HEK293T (cell line): ENCODE measurements around the gene KMT2B.
A peak's percentile ranks its signal among the peaks of the same experiment; 100 is the strongest.

ENCODE experiments used
- CTCF ChIA-PET: fragments of 350-600 bp; formaldehyde crosslinking; extraction: SDS; loops from one replicate; lab custom pipeline; 2021; ENCODE audit warnings: antibody characterized with exemption, inconsistent platforms; lab: Yijun Ruan, JAX
- POLR2A ChIA-PET: fragments of 350-600 bp; formaldehyde crosslinking; extraction: SDS; loops from one replicate; lab custom pipeline; 2020; ENCODE audit warnings: antibody characterized with exemption, inconsistent platforms; lab: Yijun Ruan, JAX
- DNase-seq: peaks from one replicate; pipeline ENCODE4 v3.0.0; 2012; ENCODE audit warnings: mixed read lengths; ENCODE audit errors: extremely low spot score
- ARNT ChIP-seq: fragments of 450-650 bp; IDR thresholded peaks from 2 replicates; pipeline ENCODE4 v1.6.1; 2017; ENCODE audit warnings: mild to moderate bottlenecking
- BHLHE40 ChIP-seq: fragments of 450-650 bp; IDR thresholded peaks from 2 replicates; pipeline ENCODE4 v1.6.1; 2016; ENCODE audit warnings: mild to moderate bottlenecking, moderate library complexity, borderline replicate concordance
- CTBP1 ChIP-seq: fragments of 450-650 bp; IDR thresholded peaks from 2 replicates; pipeline ENCODE4 v1.6.1; 2016; ENCODE audit warnings: borderline replicate concordance
- ELF4 ChIP-seq: fragments of 450-650 bp; IDR thresholded peaks from 2 replicates; pipeline ENCODE4 v1.6.1; 2017; ENCODE audit warnings: antibody characterized with exemption
- FOXA1 ChIP-seq: fragments of 450-650 bp; IDR thresholded peaks from 2 replicates; pipeline ENCODE4 v1.6.1; 2016; ENCODE audit warnings: mild to moderate bottlenecking
- FOXK2 ChIP-seq: fragments of 450-650 bp; IDR thresholded peaks from 2 replicates; pipeline ENCODE4 v1.6.1; 2016; ENCODE audit warnings: mild to moderate bottlenecking
- FOXM1 ChIP-seq: fragments of 450-650 bp; IDR thresholded peaks from 2 replicates; pipeline ENCODE4 v1.6.1; 2017; ENCODE audit warnings: mild to moderate bottlenecking, borderline replicate concordance
- HDGF ChIP-seq: fragments of 450-650 bp; IDR thresholded peaks from 2 replicates; pipeline ENCODE4 v1.6.1; 2017; ENCODE audit warnings: antibody characterized with exemption, borderline replicate concordance
- L3MBTL2 ChIP-seq: fragments of 450-650 bp; conservative IDR thresholded peaks from 2 replicates; pipeline ENCODE4 v1.6.1; 2016; ENCODE audit warnings: mild to moderate bottlenecking
- LEF1 ChIP-seq: fragments of 450-650 bp; IDR thresholded peaks from 2 replicates; pipeline ENCODE4 v1.6.1; 2017; ENCODE audit warnings: mild to moderate bottlenecking, borderline replicate concordance
- NFRKB ChIP-seq: fragments of 450-650 bp; IDR thresholded peaks from 2 replicates; pipeline ENCODE4 v1.6.1; 2016; ENCODE audit warnings: mild to moderate bottlenecking, moderate library complexity
- PKNOX1 ChIP-seq: fragments of 450-650 bp; IDR thresholded peaks from 2 replicates; pipeline ENCODE4 v1.6.1; 2016
- SP1 ChIP-seq: fragments of 450-650 bp; IDR thresholded peaks from 2 replicates; pipeline ENCODE4 v1.6.1; 2017
- SUZ12 ChIP-seq: fragments of 450-650 bp; IDR thresholded peaks from 2 replicates; pipeline ENCODE4 v1.6.1; 2016; ENCODE audit warnings: mild to moderate bottlenecking
- TARDBP ChIP-seq: fragments of 450-650 bp; IDR thresholded peaks from 2 replicates; pipeline ENCODE4 v1.6.1; 2016
- ZNF384 ChIP-seq: fragments of 450-650 bp; IDR thresholded peaks from 2 replicates; pipeline ENCODE4 v1.6.1; 2016

Gene KMT2B

GRCh38 chr19:35744430-35745327, 26.9 kb downstream of the KMT2B start:
- peak; percentile 84 for DNase-seq

GRCh38 chr19:35745328-35746086, 27.7 kb downstream of the KMT2B start, which contains the start of the genes PSENEN and U2AF1L4:
Gene PSENEN, plus strand, starts transcription at chr19:35745651. Its CDS starts 280 bp downstream, at chr19:35745931.
Gene U2AF1L4, minus strand, starts transcription at chr19:35745418. Its CDS starts 27 bp downstream, at chr19:35745391.
- POLR2A ChIA-PET: interaction anchor here (0.8 to 2.4 kb wide), 13 partner anchors 11 to 186 kb away, joined by 3 to 18 read pairs (median 3); partner anchors contain the start of genes HAUS5, HSPB6 and PROSER3
- CTCF ChIA-PET: interaction anchor here (0.6 to 0.7 kb wide), 2 partner anchors 51 to 186 kb away, joined by 3 read pairs; no protein-coding TSS in a partner anchor
- no peak for TF ChIP-seq FOXM1
- TF ChIP-seq BHLHE40: no peak
- TF ChIP-seq L3MBTL2: no peak
- TF ChIP-seq SP1: no peak
- TF ChIP-seq TARDBP: no peak
- no peak for TF ChIP-seq FOXK2
- no peak for TF ChIP-seq SUZ12
- no peak for TF ChIP-seq CTBP1
- no peak for TF ChIP-seq NFRKB
- TF ChIP-seq ZNF384: no peak
- no peak for TF ChIP-seq LEF1
- no peak for TF ChIP-seq ARNT
- peak; percentile 90 for DNase-seq

More at GRCh38 chr19:35744430-35745327, 26.9 kb downstream of the KMT2B start:
- POLR2A ChIA-PET: interaction anchor here (0.8 to 2.4 kb wide), 12 partner anchors 12 to 132 kb away, joined by 3 to 18 read pairs (median 3); partner anchors contain the start of genes HAUS5, HSPB6 and PROSER3
- TF ChIP-seq CTBP1: no peak
- TF ChIP-seq HDGF: no peak
- no peak for TF ChIP-seq TARDBP
- TF ChIP-seq FOXM1: no peak
- TF ChIP-seq BHLHE40: no peak
- 0 out of 2 replicates have a peak, but pooled peaks have one; percentile 17 for TF ChIP-seq ELF4
- no peak for TF ChIP-seq ARNT
- no peak for TF ChIP-seq NFRKB
- no peak for TF ChIP-seq PKNOX1
- TF ChIP-seq SUZ12: no peak
- TF ChIP-seq FOXA1: no peak
- no peak for TF ChIP-seq LEF1
- TF ChIP-seq L3MBTL2: peak; percentile 90
- no peak for TF ChIP-seq SP1
- TF ChIP-seq ZNF384: no peak
- no peak for TF ChIP-seq FOXK2
- CTCF ChIA-PET: interaction anchor here (0.6 to 0.7 kb wide), 4 partner anchors 42 to 186 kb away, joined by 3 read pairs; no protein-coding TSS in a partner anchor

- CTCF ChIA-PET: interaction anchor here (0.7 kb wide), 1 partner anchor 51 kb away, joined by 3 read pairs; no protein-coding TSS in a partner anchor
- POLR2A ChIA-PET: interaction anchor here (0.9 to 2.4 kb wide), 9 partner anchors 11 to 185 kb away, joined by 3 to 18 read pairs (median 4); partner anchors contain the start of genes HSPB6 and PROSER3
These were observed 28.3 kb downstream of the KMT2B start for GRCh38 chr19:35746087-35746462.

GRCh38 chr19:35746531-35746930, 28.7 kb downstream of the KMT2B start:
- no peak for DNase-seq
- CTCF ChIA-PET: no interaction called here
- POLR2A ChIA-PET: interaction anchor here (1.2 kb wide), 1 partner anchor 185 kb away, joined by 3 read pairs; no protein-coding TSS in a partner anchor
- TF ChIP-seq FOXM1 (no peak), L3MBTL2 (no peak), BHLHE40 (no peak), ZNF384 (no peak), SP1 (no peak)

More at GRCh38 chr19:35746087-35746462, 28.3 kb downstream of the KMT2B start:
- DNase-seq: no peak
- TF ChIP-seq LEF1: no peak
- TF ChIP-seq ELF4: no peak
- no peak for TF ChIP-seq NFRKB
- TF ChIP-seq FOXA1: no peak
- no peak for TF ChIP-seq ZNF384
- TF ChIP-seq L3MBTL2: no peak
- no peak for TF ChIP-seq BHLHE40
- no peak for TF ChIP-seq SUZ12
- no peak for TF ChIP-seq SP1
- TF ChIP-seq TARDBP: no peak

- CTCF ChIA-PET: interaction anchor here (0.9 kb wide), 1 partner anchor 71 kb away, joined by 5 read pairs; no protein-coding TSS in a partner anchor
- peak; percentile 92 for DNase-seq
- TF ChIP-seq TARDBP (no peak), PKNOX1 (peak; percentile 99), LEF1 (no peak), BHLHE40 (no peak), NFRKB (no peak), ARNT (no peak), FOXA1 (no peak), ELF4 (peak; percentile 96), FOXK2 (no peak; the same call in 1 of the 2 replicates), CTBP1 (no peak), HDGF (no peak), SP1 (no peak), L3MBTL2 (peak; percentile 70), ZNF384 (no peak)
- POLR2A ChIA-PET: interaction anchor here (0.6 to 1.9 kb wide), 30 partner anchors 9 to 366 kb away, joined by 3 to 33 read pairs (median 4); partner anchors contain the start of genes APLP1, COX6B1, HAUS5 and HSPB6
These were observed 30.6 kb downstream of the KMT2B start, which contains the start of gene LIN37 for GRCh38 chr19:35748106-35749020. Gene LIN37, plus strand, starts transcription at chr19:35748576. Its CDS starts 149 bp downstream, at chr19:35748725.
